Thyroid gland (tissue), 4 donors: ENCODE measurements around the gene GDF3. TPM values are rescaled to one million over a fixed set of nuclear protein-coding genes. Genes with fewer than 3 reads are reported as not detected.
"Not testable (repeated sequence)": the region's sequence is repeated elsewhere in the genome, so short reads cannot be mapped to it uniquely, and the experiment has no call there.

ENCODE experiments used
- DNase-seq, 2 donors: peaks; one replicate each; pipeline ENCODE4 v3.0.0-alpha.2; 2019
- H3K27ac ChIP-seq, 3 donors: fragments of 200-600 bp; sonication (generic); 1 replicate in 2 of 3; 2 replicates in 1 of 3; pipeline ENCODE4 v1.5.1; 2016 to 2019; ENCODE audit warnings: mild to moderate bottlenecking in 1 of 3, moderate library complexity in 1 of 3
- H3K27me3 ChIP-seq: fragments of 200-600 bp; sonication (generic); one replicate; pipeline ENCODE4 v1.5.1; 2019
- H3K36me3 ChIP-seq, 2 donors: fragments of 200-600 bp; sonication (generic); one replicate each; pipeline ENCODE4 v1.5.1; 2016 to 2019
- H3K4me1 ChIP-seq, 2 donors: fragments of 200-600 bp; sonication (generic); one replicate each; pipeline ENCODE4 v1.5.1; 2017 to 2019
- H3K4me3 ChIP-seq, 3 donors: fragments of 200-600 bp; sonication (generic); replicated peaks in 1 of 3; 1 replicate in 2 of 3; 2 replicates in 1 of 3; pipeline ENCODE4 v1.5.1; 2016; ENCODE audit warnings: mild to moderate bottlenecking in 1 of 3
- H3K9me3 ChIP-seq: fragments of 200-600 bp; sonication (generic); one replicate; pipeline ENCODE4 v1.5.1; 2017
- CTCF ChIP-seq, 6 experiments: fragments of 200-600 bp in 3 of 6; fragments of 450-650 bp in 3 of 6; sonication (generic) in 3 of 6; IDR thresholded peaks; one replicate each; pipeline ENCODE4 v1.5.1; 2016 to 2019; ENCODE audit warnings: antibody characterized with exemption in 6 of 6, mild to moderate bottlenecking in 2 of 6, inconsistent platforms in 1 of 6, moderate library complexity in 1 of 6
- POLR2A ChIP-seq, 2 donors: fragments of 450-650 bp; IDR thresholded peaks; one replicate each; pipeline ENCODE4 v1.6.1; 2017; ENCODE audit warnings: antibody characterized with exemption in 2 of 2, mild to moderate bottlenecking in 2 of 2, moderate library complexity in 1 of 2
- WGBS, 2 donors: methylation state at CpG; one replicate each; pipeline ENCODE4 v1.1.5; 2017; 5-methylcytosine and 5-hydroxymethylcytosine counted together
- intact Hi-C: fragments of 100-400 bp; cut with DNase I; formaldehyde crosslinking; loops from one replicate; pipeline ENCODE4 v1.15.1; 2023
- total RNA-seq, 4 donors: library from RNA; depleted of rRNA; stranded (reverse); fragments of >200 nt; gene quantifications; one replicate each; pipeline ENCODE4 v1.2.3, GENCODE V29; 2016

The GDF3 gene
- under 1 TPM in 2 of 4 donors, not detected in 2; 0.45 to 0.63 TPM for total RNA-seq

- Histone ChIP-seq H3K4me3 (no peak within 1 kb of the TSS), H3K9me3 (no peaks in the 10 kb centered on the region), H3K4me1 (peaks cover 0 to 3% of the 10 kb centered on the region in 2 donors), H3K27ac (no peak within 1 kb of the TSS), H3K27me3 (no peaks in the 10 kb centered on the region), H3K36me3 (no peaks in the 10 kb centered on the region)
- peak; percentile 37 to 56 for DNase-seq
- TF ChIP-seq POLR2A (IDR thresholded peaks at IDR 0.05) (no peak), CTCF (IDR thresholded peaks at IDR 0.05) (no peak)
- intact Hi-C loops = no loop called here
- 41 to 44% methylated on average over 7 of the region's 7 CpGs for WGBS, 2 donors
These were observed at the start of gene GDF3 for GRCh38 chr12:7695566-7696197. TSS of gene GDF3 (minus strand) at chr12:7695775. CDS start at chr12:7695728, 47 bp downstream.

GRCh38 chr12:7732993-7733392, 37.4 kb upstream of the GDF3 start:
- no peak for TF ChIP-seq CTCF (IDR thresholded peaks at IDR 0.05)
- no peak for TF ChIP-seq POLR2A (IDR thresholded peaks at IDR 0.05)
- Histone ChIP-seq H3K4me3 (no peak overlapping the region), H3K27me3 (no peaks in the 10 kb centered on the region), H3K9me3 (no peaks in the 10 kb centered on the region), H3K4me1 (no peaks in the 10 kb centered on the region), H3K27ac (no peak overlapping the region), H3K36me3 (no peaks in the 10 kb centered on the region)
- WGBS, 2 donors = 65 to 70% methylated on average over 3 of the region's 3 CpGs
- DNase-seq = no peak
- intact Hi-C loops = no loop called here

- intact Hi-C loops = no loop called here
- DNase-seq = no peak
- H3K9me3 ChIP-seq = no peaks in the 10 kb centered on the region
- WGBS, 2 donors = 47 to 52% methylated on average over 5 of the region's 5 CpGs
- no peak for TF ChIP-seq CTCF (IDR thresholded peaks at IDR 0.05)
- no peak for TF ChIP-seq POLR2A (IDR thresholded peaks at IDR 0.05)
- H3K27me3 ChIP-seq = no peaks in the 10 kb centered on the region
- H3K4me1 ChIP-seq = no peaks in the 10 kb centered on the region
- no peaks in the 10 kb centered on the region for H3K36me3 ChIP-seq
- no peak overlapping the region for H3K4me3 ChIP-seq
- H3K27ac ChIP-seq = no peak overlapping the region
These were observed 35.9 kb upstream of the GDF3 start for GRCh38 chr12:7731486-7731885.

GRCh38 chr12:7730984-7731383, 35.4 kb upstream of the GDF3 start:
- not testable (repeated sequence) for H3K4me3 ChIP-seq

GRCh38 chr12:7729746-7730145, 34.2 kb upstream of the GDF3 start:
- WGBS, 2 donors = 51 to 60% methylated on average over 4 of the region's 4 CpGs
- H3K36me3 ChIP-seq = no peaks in the 10 kb centered on the region
- no peak overlapping the region for H3K27ac ChIP-seq
- no peaks in the 10 kb centered on the region for H3K9me3 ChIP-seq
- no peak overlapping the region for H3K4me3 ChIP-seq
- no peak for DNase-seq
- no peaks in the 10 kb centered on the region for H3K4me1 ChIP-seq
- H3K27me3 ChIP-seq = no peaks in the 10 kb centered on the region
- no peak for TF ChIP-seq POLR2A (IDR thresholded peaks at IDR 0.05)
- TF ChIP-seq CTCF (IDR thresholded peaks at IDR 0.05) = no peak
- intact Hi-C loops = no loop called here

More at GRCh38 chr12:7730984-7731383, 35.4 kb upstream of the GDF3 start:
- H3K36me3 ChIP-seq, H3K27me3 ChIP-seq, intact Hi-C loops, H3K27ac ChIP-seq, H3K9me3 ChIP-seq, H3K4me1 ChIP-seq, DNase-seq: not testable (repeated sequence)
